Measurements from ENCODE around the gene KMT2D.

KMT2D gene

GRCh38 chr12:49050507-49051372 is 9.9 kb downstream of the KMT2D start:
- no peak for DNase-seq

GRCh38 chr12:49049566-49050224 is 10.9 kb downstream of the KMT2D start:
- DNase-seq, result no peak

DNA sequence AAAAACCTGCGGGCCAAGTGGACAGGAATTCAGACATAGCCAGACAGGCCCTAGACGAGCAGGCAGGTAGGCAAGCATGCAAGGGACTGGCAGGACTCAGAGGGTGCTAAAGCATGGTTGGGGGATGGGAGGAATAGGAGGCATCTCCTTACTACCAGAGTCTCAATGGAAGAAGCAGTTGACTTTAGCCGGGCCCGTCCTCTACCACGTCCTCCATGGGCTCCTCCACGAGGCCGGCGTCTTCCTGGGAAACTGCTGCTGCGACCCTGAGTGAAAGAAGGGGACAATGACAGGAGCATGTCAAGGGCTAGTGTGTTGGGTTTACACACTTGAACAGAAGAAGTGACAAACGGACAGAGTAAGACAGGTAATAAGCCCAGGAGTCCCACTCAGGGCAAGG is 11.6 kb downstream of the KMT2D start:
- DNase-seq, result no peak

GRCh38 chr12:49046129-49046895 is 14.3 kb downstream of the KMT2D start:
- no peak for DNase-seq

DNA sequence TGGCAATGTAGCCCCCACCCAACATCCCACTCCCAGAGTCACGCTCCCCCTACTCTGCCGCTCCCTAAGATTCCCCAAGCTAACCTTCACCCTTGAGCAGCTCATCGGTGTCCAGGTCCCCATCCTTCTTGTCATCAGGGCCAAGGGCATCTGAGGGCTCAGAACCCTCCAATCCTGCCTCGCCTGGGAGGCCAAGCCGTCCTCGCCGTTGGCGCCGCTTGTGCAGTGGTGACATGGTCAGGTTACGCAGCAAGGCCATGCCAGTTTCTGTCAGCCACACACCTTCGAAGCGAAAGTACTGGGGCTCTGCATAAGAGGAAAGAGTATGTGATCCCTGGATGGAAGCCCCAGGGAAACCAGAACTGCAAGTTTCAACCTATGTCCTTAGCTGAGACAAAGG is 15.9 kb downstream of the KMT2D start:
- no peak for DNase-seq

- DNase-seq, result no peak
Measured at GRCh38 chr12:49043856-49044258, 16.7 kb downstream of the KMT2D start.

DNA sequence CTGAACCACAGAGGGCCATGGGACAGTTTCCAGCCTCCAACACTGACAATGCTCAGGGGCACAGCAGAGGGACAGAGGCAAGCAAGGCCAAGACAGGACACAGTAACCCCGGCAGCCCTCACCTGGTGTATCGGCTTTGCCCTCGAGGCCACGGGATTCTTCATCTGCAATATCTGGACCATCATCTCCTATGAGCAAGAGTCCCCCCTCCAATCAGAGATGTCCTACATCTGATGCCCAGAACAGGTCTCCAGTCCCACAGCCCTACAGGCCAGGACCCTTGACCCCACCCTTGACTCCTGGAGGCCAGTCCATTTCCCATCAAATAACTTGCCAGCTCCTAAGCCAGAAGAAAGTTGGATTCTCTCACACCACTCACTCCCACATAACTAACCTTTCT is 17.4 kb downstream of the KMT2D start:
- no peak for DNase-seq

GRCh38 chr12:49041881-49042484 is 18.6 kb downstream of the KMT2D start:
- DNase-seq, result no peak

- DNase-seq, result no peak
Measured at GRCh38 chr12:49041036-49041880, 19.3 kb downstream of the KMT2D start.

GRCh38 chr12:49040364-49040855 is 20.2 kb downstream of the KMT2D start:
- no peak for DNase-seq

DNA sequence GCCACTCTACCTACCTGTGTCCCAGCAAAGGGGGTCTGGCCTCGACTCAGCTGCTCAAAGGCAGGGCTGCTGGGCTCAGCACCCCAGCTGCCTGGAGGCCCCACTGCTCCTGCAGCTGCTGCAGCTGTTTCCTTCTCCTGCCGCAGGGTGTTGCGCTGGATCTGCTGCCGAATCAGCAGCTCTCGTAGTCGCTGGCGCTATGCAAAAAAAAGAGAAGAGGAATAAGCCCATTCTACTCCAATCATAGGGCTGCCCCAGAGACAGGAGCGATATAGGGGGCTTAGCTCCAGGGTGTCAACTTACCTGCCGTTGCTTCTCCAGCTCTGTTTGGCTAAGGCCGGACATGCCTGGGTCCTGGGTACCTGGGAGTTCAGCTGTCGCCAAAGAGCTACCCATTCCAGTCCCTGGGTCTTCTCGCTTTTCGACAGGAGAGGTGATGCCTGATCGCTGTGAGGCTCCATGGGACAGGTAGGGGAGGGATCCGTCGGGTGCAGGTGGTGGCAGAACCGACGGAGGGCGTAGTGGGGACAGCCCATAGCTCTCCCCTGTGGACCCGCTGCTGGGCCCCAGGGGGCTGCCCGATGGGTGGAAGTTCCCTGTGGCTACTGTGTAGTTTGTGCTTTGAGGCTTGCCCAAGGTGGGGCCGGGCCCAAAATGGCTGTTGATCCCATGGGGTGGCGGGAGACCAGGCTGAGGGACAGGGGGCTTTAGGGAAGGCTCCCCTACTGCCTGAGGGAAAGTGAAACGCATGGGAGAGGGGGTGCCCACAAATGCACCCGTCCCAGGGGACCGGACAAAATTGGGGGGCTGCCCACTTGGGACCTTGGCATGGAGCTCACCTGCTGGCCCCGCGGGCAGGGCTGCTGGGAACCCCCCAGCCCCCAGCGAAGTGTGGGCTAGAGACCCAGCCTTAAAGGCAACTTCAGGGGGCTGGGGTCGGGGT is 20.9 kb downstream of the KMT2D start:
- no peak for DNase-seq

GRCh38 chr12:49038291-49038955 is 22.2 kb downstream of the KMT2D start:
- no peak for DNase-seq

DNA sequence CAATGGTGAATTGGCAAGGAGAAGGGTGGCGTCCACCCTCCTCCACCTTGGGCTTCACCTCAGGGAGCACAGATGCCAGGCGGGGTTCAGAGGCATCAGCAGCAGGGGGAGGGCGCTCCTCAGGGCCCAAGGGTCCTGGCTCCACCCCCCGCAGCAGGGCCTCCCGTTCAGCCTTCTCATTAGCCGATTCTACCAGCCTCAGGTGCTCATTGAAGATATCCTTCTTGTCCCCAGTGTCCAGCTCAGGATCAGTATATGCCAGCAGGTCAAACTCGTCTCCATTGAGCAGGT is 22.7 kb downstream of the KMT2D start:
- DNase-seq, result no peak

DNA sequence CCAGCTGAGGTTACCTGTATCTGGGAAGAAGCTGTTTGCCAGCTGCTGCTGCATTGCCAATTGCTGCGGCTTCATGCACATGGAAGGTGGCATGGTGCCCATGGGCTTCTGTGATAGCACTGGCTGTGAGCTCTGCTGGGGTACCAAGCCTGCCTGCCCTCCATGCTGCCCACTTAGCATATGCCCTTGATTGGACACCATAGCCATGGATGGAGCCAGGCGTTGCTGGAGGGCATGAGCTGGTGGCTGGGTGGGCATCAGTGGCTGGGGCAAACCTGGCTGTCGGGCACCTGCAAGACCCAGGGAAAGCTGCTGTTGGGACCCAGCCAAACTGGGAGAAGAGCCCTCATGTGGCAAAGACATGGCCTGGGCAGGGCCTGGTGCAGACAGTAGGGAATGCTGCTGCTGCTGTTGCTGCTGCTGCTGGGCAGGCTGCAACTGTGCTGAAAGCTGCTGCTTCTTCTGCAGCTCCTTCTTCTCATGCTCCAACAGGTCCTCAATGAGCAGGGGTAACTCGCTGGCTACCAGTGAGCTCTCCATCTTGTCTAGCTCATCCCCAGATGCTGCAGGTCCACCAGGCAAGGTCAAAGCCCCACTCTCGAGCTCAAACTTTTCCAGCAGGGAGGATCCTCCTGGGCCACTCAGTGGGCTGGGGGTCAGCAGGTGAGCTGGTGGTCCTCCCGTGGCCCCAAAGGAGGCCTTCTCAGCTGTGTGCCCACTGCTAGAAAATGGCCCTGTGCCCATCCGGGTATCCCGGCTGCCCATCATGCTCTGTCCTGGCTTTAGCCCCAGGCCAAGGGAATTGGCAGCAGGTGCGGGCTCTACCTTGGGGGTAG is 23.3 kb downstream of the KMT2D start:
- no peak for DNase-seq

GRCh38 chr12:49036029-49036428 is 24.6 kb downstream of the KMT2D start:
- DNase-seq, result no peak

DNA sequence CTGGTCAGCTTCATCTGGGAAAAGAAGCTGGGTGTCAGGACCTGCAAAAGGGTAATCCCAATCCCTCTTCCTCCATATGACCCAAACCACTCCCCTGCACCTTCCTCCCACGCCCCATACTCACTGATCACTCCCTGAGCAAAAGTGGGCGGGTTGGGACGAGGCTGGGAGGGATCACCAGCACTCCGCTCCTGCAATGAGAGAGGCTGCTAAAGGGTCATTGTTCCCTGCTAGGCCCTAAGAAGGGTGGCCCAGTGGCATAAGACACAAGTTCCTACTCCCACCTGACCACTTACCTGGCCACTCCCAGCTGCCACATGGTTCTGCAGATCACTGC is 26.3 kb downstream of the KMT2D start:
- DNase-seq, result no peak

- no peak for DNase-seq
Measured at GRCh38 chr12:49033611-49034285, 26.8 kb downstream of the KMT2D start.

DNA sequence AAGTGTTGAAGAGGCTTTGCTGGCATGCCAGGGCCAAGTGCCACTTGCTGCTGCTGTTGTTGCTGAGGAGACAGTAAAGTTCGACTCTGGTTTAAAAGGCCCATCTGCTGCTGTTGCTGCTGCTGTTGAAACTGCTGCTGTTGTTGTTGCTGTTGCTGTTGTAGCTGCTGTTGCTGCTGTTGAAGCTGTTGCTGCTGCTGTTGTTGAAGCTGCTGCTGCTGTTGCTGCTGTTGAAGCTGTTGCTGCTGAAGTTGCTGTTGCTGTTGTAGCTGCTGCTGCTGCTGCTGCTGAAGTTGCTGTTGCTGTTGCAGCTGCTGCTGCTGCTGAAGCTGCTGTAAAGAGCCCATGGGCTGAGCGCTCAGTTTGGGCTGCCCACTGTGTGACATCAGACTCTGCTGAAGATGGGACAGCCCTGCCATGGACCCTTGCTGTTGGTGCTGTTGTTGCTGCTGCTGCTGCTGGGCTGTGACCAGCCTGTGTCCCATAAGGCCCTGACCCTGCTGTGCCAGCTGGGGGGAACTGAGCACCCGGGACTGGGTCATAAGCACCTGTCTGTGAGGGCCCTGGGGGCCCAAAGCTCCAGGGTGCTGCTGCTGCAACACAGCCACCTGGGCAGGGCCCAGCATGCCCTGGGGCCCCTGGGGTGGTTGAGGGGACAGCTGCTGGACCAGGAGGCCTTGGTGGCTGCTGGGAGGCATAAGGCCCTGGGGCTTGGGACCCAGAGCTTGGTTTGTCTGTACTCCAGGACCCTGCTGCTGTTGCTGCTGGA is 27.7 kb downstream of the KMT2D start:
- DNase-seq, result no peak

Data from KG1 (cell line).